Right atrium auricular region (tissue), 2 donors: ENCODE measurements around the gene C2CD4D. TPM values are rescaled to one million over a fixed set of nuclear protein-coding genes. Genes with fewer than 3 reads are reported as not detected.

Experiments
- DNase-seq: peaks from one replicate; pipeline ENCODE4 v3.0.0-alpha.2; 2019; ENCODE audit warnings: low spot score
- H3K27ac ChIP-seq, 2 donors: fragments of 200-600 bp; sonication (generic); 1 replicate in 1 of 2; 2 replicates in 1 of 2; pipeline ENCODE4 v1.5.1; 2016 to 2019
- H3K27me3 ChIP-seq, 2 donors: fragments of 200-600 bp; sonication (generic); one replicate each; pipeline versions ENCODE4 v1.5.1 to v1.6.0; 2017 to 2019
- H3K36me3 ChIP-seq: fragments of 200-600 bp; sonication (generic); one replicate; pipeline ENCODE4 v1.5.1; 2016
- H3K4me1 ChIP-seq, 2 donors: fragments of 200-600 bp; sonication (generic); one replicate each; pipeline versions ENCODE4 v1.5.1 to v1.6.0; 2017 to 2019
- H3K4me3 ChIP-seq, 2 donors: fragments of 200-600 bp; sonication (generic); 1 replicate in 1 of 2; 2 replicates in 1 of 2; pipeline ENCODE4 v1.5.1; 2017 to 2019; ENCODE audit warnings: mild to moderate bottlenecking in 1 of 2, moderate library complexity in 1 of 2
- H3K9me3 ChIP-seq, 2 donors: fragments of 200-600 bp; sonication (generic); one replicate each; pipeline ENCODE4 v1.5.1; 2019
- total RNA-seq, 2 donors: library from RNA; depleted of rRNA; stranded (reverse); fragments of >200 nt; gene quantifications; one replicate each; pipeline ENCODE4 v1.1.0, GENCODE V29; 2016
- TF ChIP-seq, protein P1 (sequence below), 2 donors: fragments of 200-600 bp; sonication (generic); IDR thresholded peaks; one replicate each; pipeline ENCODE4 v1.5.1; 2019; ENCODE audit warnings: antibody characterized with exemption in 2 of 2

The C2CD4D gene
- total RNA-seq, 2 donors from 2014 or later = not detected

- no peak overlapping the region for H3K27ac ChIP-seq
- no peak overlapping the region for H3K4me3 ChIP-seq
- no peaks in the 10 kb centered on the region for H3K27me3 ChIP-seq
- H3K9me3 ChIP-seq = no peaks in the 10 kb centered on the region
- TF ChIP-seq, protein P1, sequence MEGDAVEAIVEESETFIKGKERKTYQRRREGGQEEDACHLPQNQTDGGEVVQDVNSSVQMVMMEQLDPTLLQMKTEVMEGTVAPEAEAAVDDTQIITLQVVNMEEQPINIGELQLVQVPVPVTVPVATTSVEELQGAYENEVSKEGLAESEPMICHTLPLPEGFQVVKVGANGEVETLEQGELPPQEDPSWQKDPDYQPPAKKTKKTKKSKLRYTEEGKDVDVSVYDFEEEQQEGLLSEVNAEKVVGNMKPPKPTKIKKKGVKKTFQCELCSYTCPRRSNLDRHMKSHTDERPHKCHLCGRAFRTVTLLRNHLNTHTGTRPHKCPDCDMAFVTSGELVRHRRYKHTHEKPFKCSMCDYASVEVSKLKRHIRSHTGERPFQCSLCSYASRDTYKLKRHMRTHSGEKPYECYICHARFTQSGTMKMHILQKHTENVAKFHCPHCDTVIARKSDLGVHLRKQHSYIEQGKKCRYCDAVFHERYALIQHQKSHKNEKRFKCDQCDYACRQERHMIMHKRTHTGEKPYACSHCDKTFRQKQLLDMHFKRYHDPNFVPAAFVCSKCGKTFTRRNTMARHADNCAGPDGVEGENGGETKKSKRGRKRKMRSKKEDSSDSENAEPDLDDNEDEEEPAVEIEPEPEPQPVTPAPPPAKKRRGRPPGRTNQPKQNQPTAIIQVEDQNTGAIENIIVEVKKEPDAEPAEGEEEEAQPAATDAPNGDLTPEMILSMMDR (IDR thresholded peaks at IDR 0.05) = no peak
- no peak for DNase-seq
- H3K36me3 ChIP-seq = no peaks in the 10 kb centered on the region
- no peaks in the 10 kb centered on the region for H3K4me1 ChIP-seq
Observed at GRCh38 chr1:151819976-151820623, 19.5 kb downstream of the C2CD4D start.

DNA sequence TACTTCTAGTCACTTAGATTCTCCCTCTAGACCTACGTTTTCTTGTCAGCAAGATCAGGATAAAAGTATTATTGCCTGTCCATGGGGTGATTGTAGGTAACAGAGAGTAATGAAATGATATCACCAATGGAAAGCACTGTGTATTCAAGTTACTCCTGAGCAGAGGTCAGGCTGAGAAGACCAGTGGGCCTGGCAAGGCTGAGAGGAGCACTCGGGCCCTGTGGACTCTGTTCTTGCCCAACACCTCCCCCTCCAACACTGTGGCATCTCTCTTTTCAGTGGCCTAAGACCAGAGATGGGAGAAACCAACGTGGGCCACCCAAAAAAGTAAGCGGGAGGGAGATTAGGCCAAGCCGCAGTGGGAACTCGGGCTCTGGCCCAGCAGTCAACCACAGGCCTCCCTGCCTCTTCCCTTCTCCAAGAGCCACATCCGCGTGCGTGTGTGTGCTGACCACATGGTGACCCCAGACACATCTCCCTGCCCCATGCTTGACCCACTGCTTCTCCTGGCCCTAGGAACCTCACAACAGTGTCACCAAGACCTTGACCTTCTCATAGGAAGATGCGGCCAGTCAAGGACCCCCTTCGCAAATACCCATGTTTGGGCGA lies 20.3 kb downstream of the C2CD4D start:
- Histone ChIP-seq H3K27ac (no peak overlapping the region), H3K9me3 (no peaks in the 10 kb centered on the region), H3K36me3 (no peaks in the 10 kb centered on the region), H3K4me1 (no peaks in the 10 kb centered on the region), H3K27me3 (no peaks in the 10 kb centered on the region), H3K4me3 (no peak overlapping the region)
- TF ChIP-seq, protein P1 (IDR thresholded peaks at IDR 0.05) = no peak
- DNase-seq = no peak

GRCh38 chr1:151817353-151817730 lies 22.3 kb downstream of the C2CD4D start:
- Histone ChIP-seq H3K27ac (no peak overlapping the region), H3K9me3 (no peaks in the 10 kb centered on the region), H3K27me3 (no peaks in the 10 kb centered on the region), H3K4me3 (no peak overlapping the region), H3K36me3 (no peaks in the 10 kb centered on the region), H3K4me1 (no peaks in the 10 kb centered on the region)
- no peak for DNase-seq
- TF ChIP-seq, protein P1 (IDR thresholded peaks at IDR 0.05) = no peak

- H3K4me3 ChIP-seq = no peak overlapping the region
- H3K27ac ChIP-seq = no peak overlapping the region
- H3K36me3 ChIP-seq = no peaks in the 10 kb centered on the region
- H3K27me3 ChIP-seq = no peaks in the 10 kb centered on the region
- DNase-seq = no peak
- TF ChIP-seq, protein P1 (IDR thresholded peaks at IDR 0.05) = no peak
- H3K4me1 ChIP-seq = no peaks in the 10 kb centered on the region
- H3K9me3 ChIP-seq = no peaks in the 10 kb centered on the region
Observed at GRCh38 chr1:151816548-151817352, 22.9 kb downstream of the C2CD4D start.

GRCh38 chr1:151815716-151816327 lies 23.8 kb downstream of the C2CD4D start:
- H3K36me3 ChIP-seq = no peaks in the 10 kb centered on the region
- no peak overlapping the region for H3K4me3 ChIP-seq
- no peaks in the 10 kb centered on the region for H3K9me3 ChIP-seq
- TF ChIP-seq, protein P1 (IDR thresholded peaks at IDR 0.05) = no peak
- no peaks in the 10 kb centered on the region for H3K4me1 ChIP-seq
- DNase-seq = no peak
- H3K27ac ChIP-seq = no peak overlapping the region
- H3K27me3 ChIP-seq = no peaks in the 10 kb centered on the region
